SK-N-DZ (cell line): ENCODE measurements around the gene CRK.
"Not testable (repeated sequence)": the region's sequence is repeated elsewhere in the genome, so short reads cannot be mapped to it uniquely, and the experiment has no call there.

Source experiments
- DNase-seq: peaks from one replicate; pipeline ENCODE4 v3.0.0-alpha.2; 2015; ENCODE audit warnings: low spot score

CRK gene

GRCh38 chr17:1467898-1468492 lies 12.0 kb upstream of the CRK start:
- no peak for DNase-seq

GRCh38 chr17:1467258-1467657 lies 11.2 kb upstream of the CRK start:
- no peak for DNase-seq

GRCh38 chr17:1464186-1464585 lies 8.2 kb upstream of the CRK start:
- no peak for DNase-seq

GRCh38 chr17:1462164-1463112 lies 6.4 kb upstream of the CRK start:
- DNase-seq = no peak

GRCh38 chr17:1461198-1461944 lies 5.3 kb upstream of the CRK start:
- DNase-seq = no peak

- no peak for DNase-seq
Observed at GRCh38 chr17:1460233-1460632, 4.2 kb upstream of the CRK start.

- DNase-seq = peak; percentile 70
Observed at GRCh38 chr17:1455291-1455796, 688 bp downstream of the CRK start.

GRCh38 chr17:1454541-1454940 lies 1.5 kb downstream of the CRK start:
- DNase-seq = no peak

GRCh38 chr17:1453694-1454093 lies 2.3 kb downstream of the CRK start:
- not testable (repeated sequence) for DNase-seq

- no peak for DNase-seq
Observed at GRCh38 chr17:1452836-1453235, 3.2 kb downstream of the CRK start.

GRCh38 chr17:1450261-1450660 lies 5.8 kb downstream of the CRK start:
- not testable (repeated sequence) for DNase-seq

GRCh38 chr17:1449412-1449967 lies 6.5 kb downstream of the CRK start:
- no peak for DNase-seq

GRCh38 chr17:1447052-1447451 lies 9.0 kb downstream of the CRK start:
- DNase-seq = no peak

GRCh38 chr17:1446201-1446600 lies 9.8 kb downstream of the CRK start:
- DNase-seq = no peak

- DNase-seq = not testable (repeated sequence)
Observed at GRCh38 chr17:1445695-1446094, 10.3 kb downstream of the CRK start.

GRCh38 chr17:1442721-1443120 lies 13.3 kb downstream of the CRK start:
- not testable (repeated sequence) for DNase-seq

- DNase-seq = no peak
Observed at GRCh38 chr17:1442187-1442586, 13.8 kb downstream of the CRK start.

- DNase-seq = no peak
Observed at GRCh38 chr17:1440921-1441320, 15.1 kb downstream of the CRK start.

GRCh38 chr17:1438593-1439083 lies 17.4 kb downstream of the CRK start:
- DNase-seq = no peak

- DNase-seq = no peak
Observed at GRCh38 chr17:1435326-1435725, 20.7 kb downstream of the CRK start.

- no peak for DNase-seq
Observed at GRCh38 chr17:1434150-1434549, 21.9 kb downstream of the CRK start.
